GM12878 (cell line): ENCODE data around the gene TELO2. TPM values are rescaled to one million over a fixed set of nuclear protein-coding genes. Genes with fewer than 3 reads are reported as not detected.

ENCODE experiments used
- ATAC-seq: fragments of 200-7000 bp; cut with Tn5 transposase; 3 replicates; pipeline ENCODE4 v1.9.1; 2020; ENCODE audit warnings: mild to moderate bottlenecking, moderate library complexity
- BruUV-seq: library from RNA; stranded (reverse); fragments of 400-500 nt; replicated peaks from 2 replicates; lab custom pipeline; 2021; lab: Mats Ljungman, UMichigan
- CTCF ChIA-PET: fragments of 300-600 bp; sonication (Branson Sonifier 250); formaldehyde crosslinking; extraction: SDS; loops from one replicate; lab custom pipeline; 2021; ENCODE audit warnings: inconsistent platforms; lab: Yijun Ruan, JAX
- POLR2A ChIA-PET: fragments of 350-600 bp; formaldehyde crosslinking; extraction: SDS; loops from one replicate; lab custom pipeline; 2021; ENCODE audit warnings: inconsistent platforms; lab: Charles Lee
- RAD21 ChIA-PET: fragments of 300-600 bp; sonication (Branson Sonifier 250); formaldehyde crosslinking; loops from one replicate; lab custom pipeline; 2023; ENCODE audit warnings: antibody characterized with exemption; ENCODE audit not compliant: unreplicated experiment; lab: Charles Lee
- SMC1A ChIA-PET: fragments of 300-600 bp; sonication (Branson Sonifier 250); formaldehyde crosslinking; loops from one replicate; lab custom pipeline; 2023; ENCODE audit not compliant: unreplicated experiment, uncharacterized antibody; lab: Charles Lee
- DNase-seq: peaks from one replicate; pipeline ENCODE4 v3.0.0-alpha.2; 2011; ENCODE audit warnings: low read depth, low spot score
- FAIRE-seq: peaks from 3 replicates; lab custom pipeline; 2011; peaks lifted over from hg19 to GRCh38; lab: Jason Lieb, UNC
- H2AFZ ChIP-seq: 2 replicates; pipeline ENCODE4 v1.6.0; 2011; ENCODE audit warnings: low read depth, low read length, control low read depth; ENCODE audit not compliant: control insufficient read depth
- H3K27ac ChIP-seq: 2 replicates; pipeline ENCODE4 v1.5.1; 2011; ENCODE audit warnings: control low read depth; ENCODE audit not compliant: control insufficient read depth, insufficient read depth
- H3K27me3 ChIP-seq, 2 experiments: replicated peaks in 1 of 2; 2 replicates each; pipeline versions ENCODE4 v1.6.0 to v1.6.1; 2011; ENCODE audit warnings: low read length in 1 of 2; ENCODE audit not compliant: control insufficient read depth in 2 of 2, insufficient read depth in 2 of 2
- H3K36me3 ChIP-seq, 2 experiments: 2 replicates each; pipeline ENCODE4 v1.5.1; 2011; ENCODE audit warnings: low read length in 1 of 2; ENCODE audit not compliant: control insufficient read depth in 2 of 2, insufficient read depth in 2 of 2
- H3K4me1 ChIP-seq: 2 replicates; pipeline ENCODE4 v1.6.1; 2011; ENCODE audit warnings: mild to moderate bottlenecking, low read length, moderate library complexity, mixed read lengths; ENCODE audit not compliant: control insufficient read depth, insufficient read depth
- H3K4me2 ChIP-seq: 2 replicates; pipeline ENCODE4 v1.6.0; 2011; ENCODE audit warnings: control low read depth; ENCODE audit not compliant: control insufficient read depth, insufficient read depth
- H3K4me3 ChIP-seq: fragments of 200-600 bp; sonication (generic); 2 replicates; pipeline ENCODE4 v1.5.1; 2016
- H3K79me2 ChIP-seq: 2 replicates; pipeline ENCODE4 v1.6.0; 2011; ENCODE audit warnings: low read length; ENCODE audit not compliant: control insufficient read depth, insufficient read depth
- H3K9ac ChIP-seq: 2 replicates; pipeline ENCODE4 v1.8.0; 2011; ENCODE audit warnings: low read length, control low read depth, mixed read lengths; ENCODE audit not compliant: control insufficient read depth, insufficient read depth
- H3K9me3 ChIP-seq: replicated peaks from 3 replicates; pipeline ENCODE4 v1.5.1; 2011; ENCODE audit warnings: mild to moderate bottlenecking, low read length; ENCODE audit not compliant: control insufficient read depth, insufficient read depth
- H4K20me1 ChIP-seq: 2 replicates; pipeline ENCODE4 v1.6.0; 2011; ENCODE audit not compliant: control insufficient read depth, insufficient read depth
- ESRRA ChIP-seq: IDR thresholded peaks from 2 replicates; pipeline ENCODE4 v1.6.1; 2012; ENCODE audit warnings: mild to moderate bottlenecking, low read length, improper control_type of control experiment
- HDAC6 ChIP-seq: fragments of 200-600 bp; sonication (generic); IDR thresholded peaks from one replicate; pipeline ENCODE4 v1.8.0; 2017; ENCODE audit warnings: antibody characterized with exemption; ENCODE audit not compliant: unreplicated experiment
- RAD21 ChIP-seq: IDR thresholded peaks from 2 replicates; pipeline ENCODE4 v1.6.1; 2011; ENCODE audit warnings: mild to moderate bottlenecking, low read depth, low read length, moderate library complexity; ENCODE audit not compliant: insufficient read depth
- SMAD5 ChIP-seq: IDR thresholded peaks from 2 replicates; pipeline ENCODE4 v1.6.1; 2016; ENCODE audit warnings: antibody characterized with exemption, low read depth
- YBX1 ChIP-seq: fragments of 450-650 bp; IDR thresholded peaks from 2 replicates; pipeline ENCODE4 v1.6.1; 2016; ENCODE audit warnings: antibody characterized with exemption
- ZBED1 ChIP-seq: IDR thresholded peaks from 2 replicates; pipeline ENCODE4 v1.6.1; 2016; ENCODE audit warnings: borderline replicate concordance
- WGBS: methylation state at CpG from one replicate; pipeline ENCODE4 v1.1.6; 2016; ENCODE audit warnings: low lambda C conversion rate; ENCODE audit not compliant: insufficient replicate concordance, insufficient coverage; ENCODE audit errors: missing lambda C conversion rate; 5-methylcytosine and 5-hydroxymethylcytosine counted together
- in situ Hi-C: fragments of 300-500 bp; cut with MboI; formaldehyde crosslinking; loops from 9 replicates; pipeline ENCODE4 v1.14.3; 2018; ENCODE audit warnings: mixed read lengths
- intact Hi-C: fragments of 100-400 bp; cut with micrococcal nuclease; formaldehyde crosslinking; loops from one replicate; pipeline ENCODE4 v1.14.2; 2022; ENCODE audit not compliant: unreplicated experiment
- polyA plus RNA-seq, 11 experiments: library from polyadenylated mRNA; depleted of rRNA in 4 of 11; unstranded in 6 of 11; stranded (reverse) in 5 of 11; fragments of >200 nt; fragmentation: Nextera tagmentation in 4 of 11; fragmentation: Illumina TruSeq in 1 of 11; extraction: Ambion mirVana in 4 of 11; extraction: Trizol in 1 of 11; gene quantifications; 1 replicate in 1 of 11; 2 replicates in 10 of 11; pipeline versions ENCODE4 v1.2.1 to v1.2.3, GENCODE V29; 2011 to 2016; ENCODE audit warnings: inconsistent platforms in 2 of 11, missing spikeins in 2 of 11, low read depth in 1 of 11
- total RNA-seq, 4 experiments: library from RNA; depleted of rRNA in 3 of 4; stranded (reverse); fragments of >200 nt in 3 of 4; fragmentation: Illumina TruSeq in 1 of 4; extraction: Trizol in 1 of 4; gene quantifications; 2 replicates each; pipeline versions ENCODE4 v1.2.1 to v1.2.3, GENCODE V29; 2013 to 2021
- TF ChIP-seq, protein P1 (sequence below): fragments of 450-650 bp; formaldehyde crosslinking; IDR thresholded peaks from 2 replicates; pipeline ENCODE4 v1.4.0; 2020; ENCODE audit warnings: mild to moderate bottlenecking, moderate library complexity
- TF ChIP-seq, protein P2 (sequence below): fragments of 450-650 bp; IDR thresholded peaks from 2 replicates; pipeline ENCODE4 v1.6.1; 2017; ENCODE audit warnings: mild to moderate bottlenecking, moderate library complexity

TELO2 gene
- total and polyA plus RNA-seq, 10 of the 15 experiments (the other 5 are each of a cell fraction or from before 2014, with no cell fraction given): 0.55 to 72.8 (median 18.6) TPM

DNA sequence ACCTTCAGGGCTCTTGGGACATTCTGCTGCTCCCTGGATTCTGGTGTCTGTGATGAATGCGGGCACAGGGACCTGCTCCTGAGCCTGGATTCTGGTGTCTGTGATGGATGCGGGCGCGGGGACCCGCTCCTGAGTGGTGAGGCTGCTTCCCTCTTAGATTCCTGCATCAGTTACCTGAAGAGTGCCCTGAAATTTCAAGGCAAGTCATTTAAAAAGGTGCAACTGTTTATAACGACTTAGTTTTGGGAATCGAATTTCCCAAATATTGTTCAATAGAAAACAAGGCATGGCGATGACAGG is 47.3 kb downstream of the TELO2 start:
- Histone ChIP-seq H3K27ac (no peak overlapping the region), H3K4me3 (no peak overlapping the region), H2AFZ (no peak overlapping the region), H3K27me3 (no peaks in the 10 kb centered on the region), H3K79me2 (no peaks in the 10 kb centered on the region), H3K9me3 (no peaks in the 10 kb centered on the region), H3K9ac (no peak overlapping the region), H3K36me3 (no peaks in the 10 kb centered on the region), H4K20me1 (no peaks in the 10 kb centered on the region), H3K4me1 (peaks cover 13% of the 10 kb centered on the region), H3K4me2 (no peak overlapping the region)
- TF ChIP-seq YBX1: no peak
- POLR2A ChIA-PET: no interaction called here
- CTCF ChIA-PET: no interaction called here
- in situ Hi-C loops (no loop called here), intact Hi-C loops (no loop called here)
- no peak for ATAC-seq
- SMC1A ChIA-PET: no interaction called here
- RAD21 ChIA-PET: no interaction called here
- FAIRE-seq: no peak
- DNase-seq: no peak
- BruUV-seq: no TSS peak
- WGBS: 62% methylated on average over 8 of the region's 8 CpGs

DNA sequence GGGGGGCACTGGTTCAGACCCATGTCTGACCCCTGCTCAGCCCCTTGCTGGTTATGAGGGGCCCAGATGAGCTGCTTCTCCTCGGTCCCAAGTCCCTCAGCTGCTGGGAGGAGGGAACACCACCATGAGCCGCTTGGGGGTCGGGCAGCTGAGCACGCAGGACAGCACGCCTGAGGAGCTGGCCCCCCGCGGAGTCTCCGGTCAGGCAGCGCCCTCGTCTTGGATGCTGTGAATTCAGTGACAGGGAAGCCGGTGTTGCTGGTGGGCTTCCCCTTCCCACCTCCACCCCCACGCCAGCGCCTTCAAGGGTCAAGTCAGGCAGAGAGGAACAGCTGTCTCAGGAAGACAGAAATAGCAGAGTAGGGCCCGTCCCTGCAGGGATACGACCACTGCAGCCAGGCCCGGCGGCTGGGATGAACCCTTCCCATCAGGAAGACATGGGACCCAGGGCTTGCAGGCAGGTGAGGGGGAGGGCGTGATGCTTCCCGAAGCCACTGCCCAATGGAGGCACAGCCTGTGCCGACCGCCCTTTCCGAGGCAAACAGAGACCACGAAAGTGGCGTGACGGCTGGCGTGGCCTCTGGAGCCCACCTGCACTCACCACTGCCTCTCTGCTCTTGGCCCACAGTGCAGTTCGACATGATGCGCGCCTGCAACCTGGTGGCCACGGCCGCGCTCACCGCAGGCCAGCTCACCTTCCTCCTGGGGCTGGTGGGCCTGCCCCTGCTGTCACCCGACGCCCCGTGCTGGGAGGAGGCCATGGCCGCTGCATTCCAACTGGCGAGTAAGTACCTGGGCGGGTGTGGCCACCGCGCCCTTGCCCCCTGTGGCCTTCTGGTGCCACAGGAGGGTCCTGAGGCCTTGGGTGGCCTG is 48.4 kb downstream of the TELO2 start:
- no peaks in the 10 kb centered on the region for H3K79me2 ChIP-seq
- DNase-seq (no peak), FAIRE-seq (no peak), ATAC-seq (no peak)
- RAD21 ChIA-PET: no interaction called here
- H2AFZ ChIP-seq: no peak overlapping the region
- H3K4me1 ChIP-seq: peaks cover 14% of the 10 kb centered on the region
- POLR2A ChIA-PET: no interaction called here
- no peak overlapping the region for H3K4me3 ChIP-seq
- WGBS: 92% methylated on average over 39 of the region's 41 CpGs
- no TSS peak for BruUV-seq
- no peaks in the 10 kb centered on the region for H3K27me3 ChIP-seq
- no peak overlapping the region for H3K4me2 ChIP-seq
- H3K36me3 ChIP-seq: no peaks in the 10 kb centered on the region
- no peaks in the 10 kb centered on the region for H3K9me3 ChIP-seq
- no peak overlapping the region for H3K27ac ChIP-seq
- in situ Hi-C loops (no loop called here), intact Hi-C loops (no loop called here)
- CTCF ChIA-PET: no interaction called here
- no peak overlapping the region for H3K9ac ChIP-seq
- SMC1A ChIA-PET: no interaction called here
- H4K20me1 ChIP-seq: no peaks in the 10 kb centered on the region
- TF ChIP-seq HDAC6 (no peak), RAD21 (no peak), ESRRA (no peak), ZBED1 (no peak), SMAD5 (no peak)
- TF ChIP-seq, protein P1, sequence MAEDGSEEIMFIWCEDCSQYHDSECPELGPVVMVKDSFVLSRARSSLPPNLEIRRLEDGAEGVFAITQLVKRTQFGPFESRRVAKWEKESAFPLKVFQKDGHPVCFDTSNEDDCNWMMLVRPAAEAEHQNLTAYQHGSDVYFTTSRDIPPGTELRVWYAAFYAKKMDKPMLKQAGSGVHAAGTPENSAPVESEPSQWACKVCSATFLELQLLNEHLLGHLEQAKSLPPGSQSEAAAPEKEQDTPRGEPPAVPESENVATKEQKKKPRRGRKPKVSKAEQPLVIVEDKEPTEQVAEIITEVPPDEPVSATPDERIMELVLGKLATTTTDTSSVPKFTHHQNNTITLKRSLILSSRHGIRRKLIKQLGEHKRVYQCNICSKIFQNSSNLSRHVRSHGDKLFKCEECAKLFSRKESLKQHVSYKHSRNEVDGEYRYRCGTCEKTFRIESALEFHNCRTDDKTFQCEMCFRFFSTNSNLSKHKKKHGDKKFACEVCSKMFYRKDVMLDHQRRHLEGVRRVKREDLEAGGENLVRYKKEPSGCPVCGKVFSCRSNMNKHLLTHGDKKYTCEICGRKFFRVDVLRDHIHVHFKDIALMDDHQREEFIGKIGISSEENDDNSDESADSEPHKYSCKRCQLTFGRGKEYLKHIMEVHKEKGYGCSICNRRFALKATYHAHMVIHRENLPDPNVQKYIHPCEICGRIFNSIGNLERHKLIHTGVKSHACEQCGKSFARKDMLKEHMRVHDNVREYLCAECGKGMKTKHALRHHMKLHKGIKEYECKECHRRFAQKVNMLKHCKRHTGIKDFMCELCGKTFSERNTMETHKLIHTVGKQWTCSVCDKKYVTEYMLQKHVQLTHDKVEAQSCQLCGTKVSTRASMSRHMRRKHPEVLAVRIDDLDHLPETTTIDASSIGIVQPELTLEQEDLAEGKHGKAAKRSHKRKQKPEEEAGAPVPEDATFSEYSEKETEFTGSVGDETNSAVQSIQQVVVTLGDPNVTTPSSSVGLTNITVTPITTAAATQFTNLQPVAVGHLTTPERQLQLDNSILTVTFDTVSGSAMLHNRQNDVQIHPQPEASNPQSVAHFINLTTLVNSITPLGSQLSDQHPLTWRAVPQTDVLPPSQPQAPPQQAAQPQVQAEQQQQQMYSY (CRISPR knock-in tag): no peak
- TF ChIP-seq, protein P2, sequence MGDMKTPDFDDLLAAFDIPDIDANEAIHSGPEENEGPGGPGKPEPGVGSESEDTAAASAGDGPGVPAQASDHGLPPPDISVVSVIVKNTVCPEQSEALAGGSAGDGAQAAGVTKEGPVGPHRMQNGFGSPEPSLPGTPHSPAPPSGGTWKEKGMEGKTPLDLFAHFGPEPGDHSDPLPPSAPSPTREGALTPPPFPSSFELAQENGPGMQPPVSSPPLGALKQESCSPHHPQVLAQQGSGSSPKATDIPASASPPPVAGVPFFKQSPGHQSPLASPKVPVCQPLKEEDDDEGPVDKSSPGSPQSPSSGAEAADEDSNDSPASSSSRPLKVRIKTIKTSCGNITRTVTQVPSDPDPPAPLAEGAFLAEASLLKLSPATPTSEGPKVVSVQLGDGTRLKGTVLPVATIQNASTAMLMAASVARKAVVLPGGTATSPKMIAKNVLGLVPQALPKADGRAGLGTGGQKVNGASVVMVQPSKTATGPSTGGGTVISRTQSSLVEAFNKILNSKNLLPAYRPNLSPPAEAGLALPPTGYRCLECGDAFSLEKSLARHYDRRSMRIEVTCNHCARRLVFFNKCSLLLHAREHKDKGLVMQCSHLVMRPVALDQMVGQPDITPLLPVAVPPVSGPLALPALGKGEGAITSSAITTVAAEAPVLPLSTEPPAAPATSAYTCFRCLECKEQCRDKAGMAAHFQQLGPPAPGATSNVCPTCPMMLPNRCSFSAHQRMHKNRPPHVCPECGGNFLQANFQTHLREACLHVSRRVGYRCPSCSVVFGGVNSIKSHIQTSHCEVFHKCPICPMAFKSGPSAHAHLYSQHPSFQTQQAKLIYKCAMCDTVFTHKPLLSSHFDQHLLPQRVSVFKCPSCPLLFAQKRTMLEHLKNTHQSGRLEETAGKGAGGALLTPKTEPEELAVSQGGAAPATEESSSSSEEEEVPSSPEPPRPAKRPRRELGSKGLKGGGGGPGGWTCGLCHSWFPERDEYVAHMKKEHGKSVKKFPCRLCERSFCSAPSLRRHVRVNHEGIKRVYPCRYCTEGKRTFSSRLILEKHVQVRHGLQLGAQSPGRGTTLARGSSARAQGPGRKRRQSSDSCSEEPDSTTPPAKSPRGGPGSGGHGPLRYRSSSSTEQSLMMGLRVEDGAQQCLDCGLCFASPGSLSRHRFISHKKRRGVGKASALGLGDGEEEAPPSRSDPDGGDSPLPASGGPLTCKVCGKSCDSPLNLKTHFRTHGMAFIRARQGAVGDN: no peak
